Kidney (tissue), 22 donors: ENCODE data around the gene NYAP2. TPM values are rescaled to one million over a fixed set of nuclear protein-coding genes. Genes with fewer than 3 reads are reported as not detected.
A peak's percentile ranks its signal among the peaks of the same experiment; 100 is the strongest.

Experiments
- DNase-seq, 5 donors: peaks; one replicate each; pipeline ENCODE4 v3.0.0-alpha.2; 2013 to 2020
- FAIRE-seq: peaks from 2 replicates; lab custom pipeline; 2012; peaks lifted over from hg19 to GRCh38; lab: Jason Lieb, UNC
- H3K27ac ChIP-seq, 2 donors: one replicate each; pipeline ENCODE4 v1.7.0; 2013; ENCODE audit warnings: low read depth in 2 of 2, low read length in 2 of 2, inconsistent platforms in 1 of 2
- H3K27me3 ChIP-seq: one replicate; pipeline ENCODE4 v1.7.1; 2013; ENCODE audit warnings: low read length, inconsistent platforms; ENCODE audit not compliant: control insufficient read depth, insufficient read depth
- H3K36me3 ChIP-seq, 3 donors: one replicate each; pipeline versions ENCODE4 v1.7.0 to v1.7.1; 2013; ENCODE audit warnings: low read length in 3 of 3, control low read depth in 1 of 3, inconsistent platforms in 1 of 3; ENCODE audit not compliant: insufficient read depth in 3 of 3, control insufficient read depth in 2 of 3
- H3K4me1 ChIP-seq, 3 donors: one replicate each; pipeline versions ENCODE4 v1.7.0 to v1.7.1; 2013; ENCODE audit warnings: low read length in 3 of 3, inconsistent platforms in 1 of 3, low read depth in 1 of 3; ENCODE audit not compliant: control insufficient read depth in 2 of 3, insufficient read depth in 2 of 3
- H3K4me3 ChIP-seq, 3 donors: one replicate each; pipeline versions ENCODE4 v1.7.0 to v1.8.1; 2013; ENCODE audit warnings: low read length in 3 of 3, control low read depth in 1 of 3, inconsistent platforms in 1 of 3
- H3K9ac ChIP-seq, 3 donors: one replicate each; pipeline versions ENCODE4 v1.7.0 to v1.7.1; 2013; ENCODE audit warnings: low read length in 3 of 3, control low read depth in 1 of 3, inconsistent platforms in 1 of 3
- H3K9me3 ChIP-seq, 3 donors: one replicate each; pipeline versions ENCODE4 v1.7.0 to v1.7.1; 2013; ENCODE audit warnings: low read length in 3 of 3, control low read depth in 1 of 3, inconsistent platforms in 1 of 3; ENCODE audit not compliant: control insufficient read depth in 2 of 3, insufficient read depth in 1 of 3
- CTCF ChIP-seq: IDR thresholded peaks from 3 replicates; pipeline ENCODE4 v1.5.1; 2012; ENCODE audit warnings: mild to moderate bottlenecking, moderate library complexity, borderline replicate concordance; ENCODE audit not compliant: insufficient read depth; ENCODE audit errors: extremely low read depth
- intact Hi-C: fragments of 100-400 bp; cut with DNase I; formaldehyde crosslinking; loops from one replicate; pipeline ENCODE4 v1.11.1; 2022
- long read RNA-seq, 10 donors: library from polyadenylated mRNA in 1 of 10; unstranded in 1 of 10; transcript quantifications; one replicate each; pipeline ENCODE4 v2.0.0 and lab custom pipeline, GENCODE V29; 2021 to 2026
- polyA plus RNA-seq: library from polyadenylated mRNA; stranded (reverse); fragments of 350-450 nt; fragmentation: Illumina TruSeq; extraction: RNeasy Lipid Tissue Mini Kit (QIAGEN cat#74804); gene quantifications from one replicate; pipeline ENCODE4 v1.2.3, GENCODE V29; 2014; ENCODE audit warnings: low read depth, low replicate concordance; ENCODE audit not compliant: insufficient read depth
- total RNA-seq: library from RNA; stranded (reverse); fragmentation: NEBNext Ultra II Directional; extraction: Animal tissue kit (Norgen Biotek cat#: 25700); gene quantifications from one replicate; pipeline ENCODE4 v1.2.1, GENCODE V29; 2021
- donor health status: control.
- donor health status: control.
- donor health status: control.
- donor health status: control.
- donor health status: control.
- donor health status: DM: yes; HTN: yes; CAD: no.
- donor health status: Normal renal cell carcinoma (clear cell type).

Gene NYAP2
- 0.66 TPM for total RNA-seq
- not detected for polyA plus RNA-seq
- long read RNA-seq, donor 1: 0 reads
- long read RNA-seq, donor 2: 0 reads
- long read RNA-seq, donor 3: 0 reads
- long read RNA-seq, donor 4: 0 reads
- long read RNA-seq, donor 5: 0 reads
- long read RNA-seq, donor 6: 0 reads
- long read RNA-seq, donor 7: 0 reads
- long read RNA-seq, donor 8: 0 reads
- long read RNA-seq, donor 9: 0 reads
- long read RNA-seq, donor 10: 0 reads

DNA sequence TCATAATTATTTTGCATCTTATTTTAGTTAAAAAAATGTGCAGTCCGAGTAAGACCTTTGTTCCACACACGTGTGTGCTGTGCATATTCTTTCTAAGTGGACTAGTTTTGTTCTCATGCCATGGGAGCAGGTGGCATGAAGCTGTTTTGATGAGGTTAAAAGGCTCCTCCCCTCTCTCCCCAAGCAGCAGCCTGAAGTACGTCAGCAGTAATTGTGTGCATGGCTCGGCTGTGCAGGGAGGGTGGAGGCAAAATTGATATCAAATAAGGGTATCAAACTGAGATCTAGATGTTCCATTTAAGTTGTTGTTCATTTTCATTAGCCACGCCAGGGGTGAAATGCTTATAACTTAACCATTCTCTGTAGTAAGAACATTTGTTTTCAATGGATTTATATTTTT is at the start of gene NYAP2:
Gene NYAP2, plus strand, starts transcription at position 207 of the 400 bp plus-strand sequence. CDS start 9,171 bp downstream, outside the sequence.
- FAIRE-seq: no peak

GRCh38 chr2:225353579-225354085 is 45.9 kb upstream of the NYAP2 start:
- Histone ChIP-seq H3K4me3 (no peak overlapping the region), H3K36me3 (no peaks in the 10 kb centered on the region), H3K9ac (no peak overlapping the region), H3K4me1 (no peaks in the 10 kb centered on the region), H3K9me3 (no peaks in the 10 kb centered on the region), H3K27me3 (no peaks in the 10 kb centered on the region), H3K27ac (no peak overlapping the region)
- FAIRE-seq (no peak), DNase-seq (no peak)
- intact Hi-C loops: no loop called here
- TF ChIP-seq CTCF: no peak

More for the DNA sequence above, at the start of gene NYAP2:
- Histone ChIP-seq H3K27ac (no peak within 1 kb of the TSS), H3K4me1 (no peaks in the 10 kb centered on the region), H3K9ac (no peak within 1 kb of the TSS), H3K9me3 (no peaks in the 10 kb centered on the region), H3K27me3 (no peaks in the 10 kb centered on the region), H3K4me3 (no peak within 1 kb of the TSS), H3K36me3 (no peaks in the 10 kb centered on the region)
- intact Hi-C loops: no loop called here
- TF ChIP-seq CTCF: no peak
- DNase-seq: peak in 1 of 5 donors; percentile 31

DNA sequence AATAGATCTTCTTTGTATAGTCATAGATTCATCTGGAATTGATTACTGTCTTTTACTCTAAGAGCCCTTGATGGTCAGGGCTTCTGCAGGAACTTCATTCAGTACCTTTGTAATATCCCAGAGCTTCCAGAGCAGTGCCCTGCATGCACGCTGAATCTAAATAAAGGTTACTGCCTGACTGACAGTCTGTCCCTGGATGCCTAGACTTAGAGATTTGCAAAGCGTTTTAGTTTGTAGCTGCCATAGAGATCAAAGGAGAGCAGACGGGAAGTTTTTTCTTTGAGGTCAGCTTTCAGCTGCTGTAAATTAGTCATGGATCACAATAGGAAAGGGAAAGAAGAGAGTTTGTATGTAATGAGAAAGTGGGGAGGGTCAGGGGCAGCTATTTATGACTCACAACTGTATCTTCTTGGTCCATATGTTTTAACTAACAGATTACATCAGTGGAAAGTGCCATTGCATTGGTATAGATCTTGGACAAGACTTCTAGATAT is 45.2 kb upstream of the NYAP2 start:
- peak in 4 of 5 donors; percentile 13 to 33 (median 24) for DNase-seq
- Histone ChIP-seq H3K4me3 (no peak overlapping the region), H3K27ac (no peak overlapping the region), H3K36me3 (no peaks in the 10 kb centered on the region), H3K9ac (no peak overlapping the region), H3K4me1 (no peaks in the 10 kb centered on the region), H3K27me3 (no peaks in the 10 kb centered on the region), H3K9me3 (no peaks in the 10 kb centered on the region)
- intact Hi-C loops: no loop called here
- no peak for TF ChIP-seq CTCF
- no peak for FAIRE-seq
